SK-N-MC (cell line): ENCODE results near the gene KRT5.

Experiments
- DNase-seq: peaks from one replicate; pipeline ENCODE4 v3.0.0-alpha.2; 2011; ENCODE audit warnings: low read depth, low spot score
- H3K27ac ChIP-seq: fragments of 200-600 bp; sonication (generic); 2 replicates; pipeline ENCODE4 v1.5.1; 2016; ENCODE audit warnings: mixed run types
- H3K36me3 ChIP-seq: fragments of 200-600 bp; sonication (generic); 2 replicates; pipeline ENCODE4 v1.6.1; 2017; ENCODE audit warnings: antibody characterized with exemption, low read length, mixed read lengths; ENCODE audit not compliant: insufficient read depth
- H3K4me3 ChIP-seq: fragments of 200-600 bp; sonication (generic); 2 replicates; pipeline ENCODE4 v1.5.1; 2016
- H3K9ac ChIP-seq: fragments of 200-600 bp; sonication (generic); 2 replicates; pipeline ENCODE4 v1.8.0; 2017; ENCODE audit warnings: mixed run types, mixed read lengths; ENCODE audit not compliant: insufficient read length
- H3K9me3 ChIP-seq: fragments of 200-600 bp; sonication (generic); 2 replicates; pipeline ENCODE4 v1.6.1; 2017; ENCODE audit warnings: low read depth, mild to moderate bottlenecking, antibody characterized with exemption, low read length, moderate library complexity, mixed read lengths
- EZH2 ChIP-seq: fragments of 200-600 bp; sonication (generic); IDR thresholded peaks from one replicate; pipeline ENCODE4 v1.6.1; 2017; ENCODE audit warnings: antibody characterized with exemption
- FOXP2 ChIP-seq: optimal IDR thresholded peaks from 2 replicates; pipeline ENCODE3; 2011; ENCODE audit warnings: mild to moderate bottlenecking, moderate library complexity; ENCODE audit not compliant: insufficient read depth; ENCODE audit errors: extremely low read length, control extremely low read depth
- POLR2AphosphoS5 ChIP-seq: IDR thresholded peaks from 2 replicates; pipeline ENCODE4 v1.6.1; 2012; ENCODE audit warnings: mild to moderate bottlenecking, low read depth, low read length, borderline replicate concordance

The KRT5 gene

GRCh38 chr12:52541709-52542108 is 21.5 kb upstream of the KRT5 start:
- no peak for DNase-seq
- no peak for TF ChIP-seq POLR2AphosphoS5
- no peak for TF ChIP-seq FOXP2
- TF ChIP-seq EZH2: no peak
- H3K9ac ChIP-seq: no peak overlapping the region
- no peak overlapping the region for H3K4me3 ChIP-seq
- no peak overlapping the region for H3K27ac ChIP-seq
- no peaks in the 10 kb centered on the region for H3K9me3 ChIP-seq
- H3K36me3 ChIP-seq: no peaks in the 10 kb centered on the region

- Histone ChIP-seq H3K4me3 (no peak overlapping the region), H3K27ac (no peak overlapping the region), H3K9me3 (no peaks in the 10 kb centered on the region), H3K36me3 (no peaks in the 10 kb centered on the region), H3K9ac (no peak overlapping the region)
- TF ChIP-seq EZH2 (no peak), FOXP2 (no peak), POLR2AphosphoS5 (no peak)
- no peak for DNase-seq
Measured at GRCh38 chr12:52540531-52540930, 20.3 kb upstream of the KRT5 start.

- Histone ChIP-seq H3K9ac (no peak overlapping the region), H3K36me3 (no peaks in the 10 kb centered on the region), H3K27ac (no peak overlapping the region), H3K4me3 (no peak overlapping the region), H3K9me3 (no peaks in the 10 kb centered on the region)
- TF ChIP-seq FOXP2 (no peak), POLR2AphosphoS5 (no peak), EZH2 (no peak)
- DNase-seq: no peak
Measured at GRCh38 chr12:52539821-52540173, 19.6 kb upstream of the KRT5 start.

- H3K9me3 ChIP-seq: no peaks in the 10 kb centered on the region
- TF ChIP-seq POLR2AphosphoS5: no peak
- no peak overlapping the region for H3K27ac ChIP-seq
- H3K4me3 ChIP-seq: no peak overlapping the region
- H3K36me3 ChIP-seq: no peaks in the 10 kb centered on the region
- H3K9ac ChIP-seq: no peak overlapping the region
- DNase-seq: no peak
Measured at GRCh38 chr12:52539083-52539820, 19.1 kb upstream of the KRT5 start.

- DNase-seq: no peak
- TF ChIP-seq EZH2: no peak
- no peak for TF ChIP-seq POLR2AphosphoS5
- TF ChIP-seq FOXP2: no peak
- Histone ChIP-seq H3K9ac (no peak overlapping the region), H3K27ac (no peak overlapping the region), H3K4me3 (no peak overlapping the region), H3K9me3 (no peaks in the 10 kb centered on the region), H3K36me3 (no peaks in the 10 kb centered on the region)
Measured at GRCh38 chr12:52537101-52537500, 16.9 kb upstream of the KRT5 start.

DNA sequence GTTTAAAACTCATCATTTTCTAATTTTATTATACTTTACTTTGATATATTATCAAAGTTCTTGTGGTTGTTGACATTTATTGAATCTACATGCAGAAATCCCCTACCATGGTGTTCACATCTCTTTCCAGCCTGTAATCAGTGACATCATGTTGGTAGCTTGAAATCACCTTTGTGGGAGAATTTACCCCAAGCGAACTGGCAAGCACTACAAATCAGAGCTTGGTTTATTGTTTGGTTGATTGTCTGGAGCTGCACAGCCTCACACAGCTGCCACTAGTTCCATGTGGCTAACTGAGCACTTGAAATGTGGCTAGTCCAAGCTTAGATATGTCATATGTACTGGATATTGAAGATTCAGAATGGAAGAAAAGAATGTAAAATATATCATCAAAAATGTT is 15.4 kb upstream of the KRT5 start:
- H3K36me3 ChIP-seq: no peaks in the 10 kb centered on the region
- no peak overlapping the region for H3K9ac ChIP-seq
- no peak overlapping the region for H3K4me3 ChIP-seq
- no peaks in the 10 kb centered on the region for H3K9me3 ChIP-seq
- DNase-seq: no peak
- TF ChIP-seq POLR2AphosphoS5: no peak
- no peak for TF ChIP-seq FOXP2
- TF ChIP-seq EZH2: no peak
- H3K27ac ChIP-seq: no peak overlapping the region

- H3K9ac ChIP-seq: no peak overlapping the region
- no peak for DNase-seq
- H3K27ac ChIP-seq: no peak overlapping the region
- H3K9me3 ChIP-seq: no peaks in the 10 kb centered on the region
- TF ChIP-seq EZH2 (no peak), POLR2AphosphoS5 (no peak), FOXP2 (no peak)
- no peak overlapping the region for H3K4me3 ChIP-seq
- no peaks in the 10 kb centered on the region for H3K36me3 ChIP-seq
Measured at GRCh38 chr12:52534482-52534881, 14.3 kb upstream of the KRT5 start.

DNA sequence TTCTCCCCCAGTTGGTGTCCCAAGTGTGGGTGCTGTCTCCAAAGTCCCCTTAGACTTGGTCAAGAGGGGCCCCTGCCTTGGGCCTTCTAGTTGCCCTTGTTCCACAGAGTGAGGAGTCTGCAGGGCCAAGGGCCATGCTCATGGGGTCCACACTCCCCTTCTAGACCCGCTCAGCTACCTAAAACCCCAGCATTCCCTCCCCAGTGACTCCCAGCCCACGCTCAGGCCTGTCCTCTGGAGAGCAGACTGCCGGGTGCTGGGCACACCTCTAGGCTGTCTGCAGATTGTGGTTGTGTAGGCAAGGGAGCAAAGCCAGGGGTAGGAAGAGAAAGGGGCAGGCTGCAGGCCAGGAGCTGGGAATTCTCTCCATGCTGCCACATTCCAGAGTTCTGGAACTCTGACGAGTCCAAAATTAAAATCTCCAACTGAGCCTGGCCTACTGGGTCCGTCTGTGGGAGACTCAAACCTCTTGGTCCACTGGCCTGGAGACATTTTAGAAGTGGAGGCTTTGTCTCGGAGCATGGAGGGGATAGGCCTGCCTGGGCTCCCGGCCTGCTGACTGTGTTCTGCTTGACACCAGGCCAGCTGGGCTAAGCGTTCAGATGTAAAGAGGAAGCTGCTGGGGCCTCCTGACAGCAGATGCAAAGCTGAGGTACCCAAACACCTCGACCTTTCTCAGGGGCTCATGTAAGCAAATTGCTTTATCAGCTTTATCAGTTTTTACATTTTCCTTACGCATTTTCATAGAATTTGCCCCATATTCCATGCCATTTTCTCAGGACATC is 13.7 kb upstream of the KRT5 start:
- H3K36me3 ChIP-seq: no peaks in the 10 kb centered on the region
- H3K9me3 ChIP-seq: no peaks in the 10 kb centered on the region
- no peak overlapping the region for H3K4me3 ChIP-seq
- H3K9ac ChIP-seq: no peak overlapping the region
- no peak overlapping the region for H3K27ac ChIP-seq
- TF ChIP-seq EZH2 (no peak), POLR2AphosphoS5 (no peak), FOXP2 (no peak)
- no peak for DNase-seq
